ENCODE measurements around the gene IST1.

IST1 gene

DNA sequence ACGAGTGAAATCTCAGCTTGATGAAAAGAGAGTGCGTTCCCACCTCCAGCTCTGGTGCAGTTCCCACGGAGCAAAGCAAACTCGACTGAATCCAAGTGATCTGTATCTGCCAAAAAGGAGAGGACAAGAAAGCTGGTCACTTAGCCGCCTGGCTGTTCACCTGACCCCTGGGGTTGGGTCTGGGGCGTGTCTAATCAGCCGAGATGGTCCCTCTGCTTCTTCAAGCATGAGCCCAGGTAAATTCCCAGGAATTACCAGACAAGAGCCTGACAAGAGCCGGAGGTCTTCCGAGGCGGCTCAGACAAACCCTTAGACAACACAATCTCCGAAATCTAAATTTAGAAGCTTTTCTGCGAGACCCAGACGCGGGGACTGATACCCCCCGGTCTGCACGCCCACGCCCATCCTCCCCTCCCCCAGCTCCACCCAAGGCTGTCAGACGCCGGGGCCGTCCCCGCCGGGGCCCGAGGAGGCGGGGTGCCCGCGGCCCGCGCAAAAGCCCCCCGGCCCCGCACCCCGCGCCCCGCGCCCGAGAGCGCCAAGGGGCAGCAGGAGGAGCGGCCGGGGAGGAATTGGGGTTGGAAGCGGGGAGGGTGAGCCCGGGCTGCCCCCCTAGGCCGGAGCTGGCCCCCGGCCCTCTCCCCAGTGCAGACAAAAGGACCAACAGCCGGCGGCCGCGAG is 12.0 kb upstream of the IST1 start:
- H3K4me3 ChIP-seq (ENCODE audit: low read depth, low read length): peak overlapping the region; percentile 35
- peak; percentile 20 for DNase-seq (ENCODE audit: low read depth)
- TF ChIP-seq MYC (IDR thresholded peaks at IDR 0.05; ENCODE audit: low read depth, low read length): no peak
- TF ChIP-seq, protein P1, sequence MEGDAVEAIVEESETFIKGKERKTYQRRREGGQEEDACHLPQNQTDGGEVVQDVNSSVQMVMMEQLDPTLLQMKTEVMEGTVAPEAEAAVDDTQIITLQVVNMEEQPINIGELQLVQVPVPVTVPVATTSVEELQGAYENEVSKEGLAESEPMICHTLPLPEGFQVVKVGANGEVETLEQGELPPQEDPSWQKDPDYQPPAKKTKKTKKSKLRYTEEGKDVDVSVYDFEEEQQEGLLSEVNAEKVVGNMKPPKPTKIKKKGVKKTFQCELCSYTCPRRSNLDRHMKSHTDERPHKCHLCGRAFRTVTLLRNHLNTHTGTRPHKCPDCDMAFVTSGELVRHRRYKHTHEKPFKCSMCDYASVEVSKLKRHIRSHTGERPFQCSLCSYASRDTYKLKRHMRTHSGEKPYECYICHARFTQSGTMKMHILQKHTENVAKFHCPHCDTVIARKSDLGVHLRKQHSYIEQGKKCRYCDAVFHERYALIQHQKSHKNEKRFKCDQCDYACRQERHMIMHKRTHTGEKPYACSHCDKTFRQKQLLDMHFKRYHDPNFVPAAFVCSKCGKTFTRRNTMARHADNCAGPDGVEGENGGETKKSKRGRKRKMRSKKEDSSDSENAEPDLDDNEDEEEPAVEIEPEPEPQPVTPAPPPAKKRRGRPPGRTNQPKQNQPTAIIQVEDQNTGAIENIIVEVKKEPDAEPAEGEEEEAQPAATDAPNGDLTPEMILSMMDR (IDR thresholded peaks at IDR 0.05; ENCODE audit: low read depth, low read length): no peak
- no peak for TF ChIP-seq POLR2A (IDR thresholded peaks at IDR 0.05; ENCODE audit: extremely low read depth, insufficient read length)
- TF ChIP-seq, protein P2, sequence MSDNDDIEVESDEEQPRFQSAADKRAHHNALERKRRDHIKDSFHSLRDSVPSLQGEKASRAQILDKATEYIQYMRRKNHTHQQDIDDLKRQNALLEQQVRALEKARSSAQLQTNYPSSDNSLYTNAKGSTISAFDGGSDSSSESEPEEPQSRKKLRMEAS (IDR thresholded peaks at IDR 0.05; ENCODE audit: low read depth, low read length): no peak

DNA sequence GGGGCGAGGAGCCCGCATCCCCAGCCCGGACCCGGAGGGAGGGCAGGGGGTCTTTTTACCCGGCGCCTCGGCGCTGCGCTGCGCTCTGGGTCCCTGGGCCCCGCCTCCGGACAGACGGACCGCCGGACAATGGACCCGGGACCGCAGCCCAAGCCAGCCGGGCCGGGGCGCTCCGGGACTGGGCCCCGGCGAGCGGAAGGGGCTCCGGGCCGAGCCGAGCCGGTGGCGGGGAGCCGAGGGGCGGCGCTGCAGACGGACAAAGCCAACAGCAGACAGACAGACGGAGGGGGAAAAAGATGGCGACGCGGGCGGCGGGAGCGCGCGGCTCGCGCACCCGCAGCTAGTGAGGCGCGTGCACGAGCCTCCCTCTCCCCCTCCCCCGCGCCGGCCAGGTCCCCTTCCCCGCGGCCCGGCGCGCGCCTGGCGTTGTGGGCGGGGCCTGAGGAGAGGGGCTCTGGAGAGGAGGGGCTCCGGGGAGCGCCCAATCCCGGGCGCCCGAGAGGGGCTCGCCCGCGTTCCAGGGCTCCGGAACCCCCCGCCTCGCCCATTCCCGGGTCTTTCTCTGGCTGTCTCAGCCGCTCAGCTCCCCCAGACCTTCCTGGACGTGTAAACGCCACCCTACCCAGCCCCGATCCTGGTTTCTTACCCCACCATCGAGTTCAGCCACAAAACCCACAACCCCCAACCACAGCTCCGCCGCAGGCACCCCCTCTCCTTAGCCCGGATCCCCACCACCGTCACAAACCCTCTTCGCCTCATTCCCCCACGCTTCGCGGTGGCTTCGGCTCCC is 11.3 kb upstream of the IST1 start, which contains the start of gene ZNF821:
TSS of gene ZNF821 (minus strand) at position 334 of the 790 bp plus-strand sequence. CDS start 4,236 bp downstream, outside the sequence.
- DNase-seq (ENCODE audit: low read depth): peak; percentile 82
- H3K4me3 ChIP-seq (ENCODE audit: low read depth, low read length): peak within 1 kb of the TSS; percentile 58
- TF ChIP-seq MYC (IDR thresholded peaks at IDR 0.05; ENCODE audit: low read depth, low read length) (no peak; the same call in 1 of the 2 replicates), POLR2A (IDR thresholded peaks at IDR 0.05; ENCODE audit: extremely low read depth, insufficient read length) (peak; percentile 32)
- TF ChIP-seq, protein P2 (IDR thresholded peaks at IDR 0.05; ENCODE audit: low read depth, low read length): 0 out of 2 replicates have a peak, but pooled peaks have one; percentile 4
- TF ChIP-seq, protein P1 (IDR thresholded peaks at IDR 0.05; ENCODE audit: low read depth, low read length): peak; percentile 21

DNA sequence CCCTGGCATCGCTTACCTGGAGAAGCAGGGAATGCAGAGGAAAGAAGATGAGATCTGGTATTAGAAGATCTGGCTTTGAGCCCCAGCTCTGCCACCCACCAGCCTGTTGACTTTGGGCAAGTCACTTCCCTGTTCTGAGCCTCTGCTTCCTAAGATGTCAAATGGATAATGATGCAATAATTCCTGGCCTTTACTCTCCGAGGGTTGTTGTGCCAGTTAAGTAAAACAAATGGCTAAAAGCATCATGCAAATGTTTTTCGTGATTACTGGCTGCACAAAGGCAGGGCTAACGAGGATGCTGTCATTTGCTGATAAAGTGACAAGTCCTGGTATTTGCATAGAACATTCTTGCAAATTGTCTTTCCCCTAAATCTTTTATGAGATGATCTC is 10.1 kb upstream of the IST1 start:
- DNase-seq (ENCODE audit: low read depth): peak; percentile 55
- H3K4me3 ChIP-seq (ENCODE audit: low read depth, low read length): no peak overlapping the region

DNA sequence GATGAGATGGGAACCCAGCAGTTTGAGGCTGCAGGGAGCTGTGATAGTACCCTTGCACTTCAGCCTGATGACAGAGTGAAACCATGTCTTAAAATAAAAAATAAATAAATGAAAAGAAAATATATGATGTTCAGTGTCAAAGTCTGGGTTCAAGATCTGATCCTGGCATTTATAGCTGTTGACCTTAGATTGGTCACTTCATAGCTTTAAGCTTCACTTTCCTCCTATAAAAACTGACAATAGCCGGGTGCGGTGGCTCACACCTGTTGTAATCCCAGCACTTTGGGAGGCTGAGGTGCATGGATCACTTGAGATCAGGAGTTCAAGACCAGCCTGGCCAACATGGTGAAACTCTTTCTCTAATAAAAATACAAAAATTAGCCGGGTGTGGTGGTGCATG is 6.2 kb upstream of the IST1 start:
- DNase-seq (ENCODE audit: low read depth): no peak
- no peak overlapping the region for H3K4me3 ChIP-seq (ENCODE audit: low read depth, low read length)
- no peak for TF ChIP-seq POLR2A (IDR thresholded peaks at IDR 0.05; ENCODE audit: extremely low read depth, insufficient read length)

More for the DNA sequence above, 10.1 kb upstream of the IST1 start:
- TF ChIP-seq POLR2A (IDR thresholded peaks at IDR 0.05; ENCODE audit: extremely low read depth, insufficient read length): no peak
- TF ChIP-seq, protein P1 (IDR thresholded peaks at IDR 0.05; ENCODE audit: low read depth, low read length): no peak
- TF ChIP-seq, protein P2 (IDR thresholded peaks at IDR 0.05; ENCODE audit: low read depth, low read length): no peak
- no peak for TF ChIP-seq MYC (IDR thresholded peaks at IDR 0.05; ENCODE audit: low read depth, low read length)

DNA sequence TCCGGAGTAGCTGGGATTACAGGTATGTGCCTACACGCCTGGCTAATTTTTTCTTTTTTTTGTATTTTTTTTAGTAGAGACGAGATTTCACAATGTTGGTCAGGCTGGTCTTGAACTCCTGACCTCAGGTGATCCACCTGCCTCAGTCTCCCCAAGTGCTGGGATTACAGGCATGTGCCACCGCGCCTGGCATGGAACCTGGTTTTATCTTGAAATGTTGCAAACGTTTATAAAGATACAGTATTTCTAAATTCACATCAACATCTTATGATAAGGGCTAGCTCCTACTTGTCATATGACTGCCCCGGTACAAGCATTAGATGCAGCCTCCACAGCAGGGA is 1.5 kb upstream of the IST1 start:
- TF ChIP-seq, protein P2 (IDR thresholded peaks at IDR 0.05; ENCODE audit: low read depth, low read length): no peak
- TF ChIP-seq POLR2A (IDR thresholded peaks at IDR 0.05; ENCODE audit: extremely low read depth, insufficient read length): no peak
- peak overlapping the region; percentile 96 for H3K4me3 ChIP-seq (ENCODE audit: low read depth, low read length)

DNA sequence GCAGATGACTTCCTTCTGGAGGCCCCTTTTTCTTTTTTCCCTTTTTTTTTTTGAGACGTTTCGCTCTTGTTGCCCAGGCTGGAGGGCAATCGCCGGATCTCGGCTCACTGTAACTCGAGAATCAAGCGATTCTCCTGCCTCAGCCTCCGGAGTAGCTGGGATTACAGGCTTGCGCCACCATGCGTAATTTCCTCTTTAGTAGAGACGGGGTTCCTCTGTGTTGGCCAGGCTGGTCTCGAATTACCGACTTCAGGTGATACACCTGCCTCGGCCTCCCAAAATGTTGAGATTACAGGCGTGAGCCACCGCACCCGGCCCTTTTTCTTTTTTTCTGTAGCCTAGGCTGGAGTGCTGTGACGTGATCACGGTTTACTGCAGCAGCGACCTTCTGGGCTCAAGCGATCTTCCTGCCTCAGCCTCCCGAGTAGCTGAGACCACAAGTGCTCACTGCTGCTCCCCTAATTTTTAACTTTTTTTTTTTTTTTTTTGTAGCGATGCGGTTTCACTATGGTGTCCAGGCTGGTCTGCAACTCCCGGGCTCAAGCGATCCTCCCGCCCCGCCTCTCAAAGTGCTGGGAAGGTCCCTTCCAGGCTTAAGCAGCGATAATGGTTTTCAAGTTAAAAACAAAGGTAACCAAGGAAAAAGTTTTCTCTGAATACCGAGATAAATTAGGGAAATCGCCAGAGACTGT is 956 bp upstream of the IST1 start:
- DNase-seq (ENCODE audit: low read depth): peak; percentile 86
- TF ChIP-seq, protein P2 (IDR thresholded peaks at IDR 0.05; ENCODE audit: low read depth, low read length): no peak
- TF ChIP-seq, protein P1 (IDR thresholded peaks at IDR 0.05; ENCODE audit: low read depth, low read length): peak; percentile 11
- peak overlapping the region; percentile 96 for H3K4me3 ChIP-seq (ENCODE audit: low read depth, low read length)

More for the DNA sequence above, 1.5 kb upstream of the IST1 start:
- no peak for DNase-seq (ENCODE audit: low read depth)
